H1 (cell line): ENCODE data around the gene ANKRD11. TPM values are rescaled to one million over a fixed set of nuclear protein-coding genes. Genes with fewer than 3 reads are reported as not detected.

ENCODE experiments used
- CBX5 ChIP-seq: fragments of 300-800, 300-1000 bp; sonication (generic); IDR thresholded peaks from 2 replicates; pipeline ENCODE4 v1.7.1; 2016; ENCODE audit warnings: antibody characterized with exemption, low read length, low read depth
- CEBPB ChIP-seq: IDR thresholded peaks from 2 replicates; pipeline ENCODE4 v1.6.1; 2012; ENCODE audit warnings: low read depth, low read length
- EP300 ChIP-seq, 2 experiments: IDR thresholded peaks; 1 replicate in 1 of 2; 2 replicates in 1 of 2; pipeline ENCODE4 v1.6.1; 2011 to 2012; ENCODE audit warnings: low read depth in 2 of 2, low read length in 2 of 2, mild to moderate bottlenecking in 2 of 2, borderline replicate concordance in 1 of 2, inconsistent platforms in 1 of 2, moderate library complexity in 1 of 2
- EZH2 ChIP-seq: fragments of 200-600 bp; sonication (generic); IDR thresholded peaks from 2 replicates; pipeline ENCODE4 v1.7.1; 2012; ENCODE audit warnings: low read depth, mild to moderate bottlenecking, moderate library complexity, low read length, inconsistent platforms; ENCODE audit not compliant: severe bottlenecking
- GTF2F1 ChIP-seq: IDR thresholded peaks from 2 replicates; pipeline ENCODE4 v1.6.1; 2012; ENCODE audit warnings: low read depth, low read length, improper control_type of control experiment, borderline replicate concordance
- PHF8 ChIP-seq: fragments of 200-600 bp; sonication (generic); conservative IDR thresholded peaks from 2 replicates; pipeline ENCODE4 v1.7.1; 2012; ENCODE audit warnings: low read depth, mild to moderate bottlenecking, inconsistent platforms, low read length, moderate library complexity
- RBBP5 ChIP-seq: IDR thresholded peaks from 2 replicates; pipeline ENCODE4 v1.7.1; 2012; ENCODE audit warnings: low read depth, mild to moderate bottlenecking, inconsistent platforms, low read length, moderate library complexity, borderline replicate concordance
- RXRA ChIP-seq: IDR thresholded peaks from 2 replicates; pipeline ENCODE4 v1.6.1; 2011; ENCODE audit warnings: low read depth, mild to moderate bottlenecking, low read length, moderate library complexity; ENCODE audit not compliant: insufficient read depth
- SP1 ChIP-seq: IDR thresholded peaks from 2 replicates; pipeline ENCODE4 v1.6.1; 2011; ENCODE audit warnings: low read depth, low read length
- TEAD4 ChIP-seq: IDR thresholded peaks from 2 replicates; pipeline ENCODE4 v1.6.1; 2012; ENCODE audit warnings: low read depth, low read length, inconsistent platforms, mixed read lengths
- polyA plus RNA-seq, 7 experiments: library from polyadenylated mRNA; depleted of rRNA in 3 of 7; stranded (reverse) in 5 of 7; unstranded in 2 of 7; fragments of >200 nt in 5 of 7; fragments of 200-250 nt in 2 of 7; gene quantifications; 1 replicate in 5 of 7; 2 replicates in 1 of 7; 4 replicates in 1 of 7; pipeline versions ENCODE4 v1.2.1 to v1.2.3, GENCODE V29; 2011 to 2013; ENCODE audit warnings: missing spikeins in 2 of 7, mixed read lengths in 2 of 7
- total RNA-seq: library from RNA; stranded (reverse); fragmentation: NEBNext Ultra II Directional; extraction: Animal tissue kit (Norgen Biotek cat#: 25700); gene quantifications from 2 replicates; pipeline ENCODE4 v1.2.1, GENCODE V29; 2021
- TF ChIP-seq, protein P1 (sequence below): IDR thresholded peaks from 2 replicates; pipeline ENCODE4 v1.6.1; 2012; ENCODE audit warnings: inconsistent platforms

The ANKRD11 gene
- total and polyA plus RNA-seq, 2 of the 8 experiments (the other 6 are each of a cell fraction or from before 2014, with no cell fraction given) = 46.5 to 142 TPM

DNA sequence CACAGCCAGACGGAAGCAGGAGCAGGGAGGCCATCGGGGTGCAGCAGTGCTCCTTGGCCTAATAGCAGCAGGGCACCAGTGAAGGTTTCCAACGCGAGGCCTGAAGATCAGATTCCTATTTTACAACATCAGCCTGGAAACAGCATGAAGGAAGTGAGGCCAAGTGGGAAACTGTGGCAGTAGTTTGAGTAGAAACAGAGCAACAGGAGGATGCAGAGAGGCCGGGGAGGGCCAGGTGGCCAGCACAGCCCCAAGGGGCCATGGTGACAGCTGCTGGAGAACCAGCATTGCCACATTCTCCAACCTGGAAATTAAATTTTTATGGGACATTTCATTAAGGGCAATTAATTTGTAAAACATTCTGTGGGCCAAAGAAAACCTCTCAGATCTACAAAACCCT lies 3.4 kb upstream of the ANKRD11 start (continued):
- TF ChIP-seq RBBP5 (no peak), CEBPB (no peak), SP1 (no peak), TEAD4 (no peak), CBX5 (no peak), RXRA (no peak), PHF8 (no peak), EZH2 (no peak), EP300 (IDR thresholded peaks at IDR 0.05; ENCODE audit: borderline replicate concordance in 1 of 2, low read depth in 2 of 2, low read length in 2 of 2) (no peak), GTF2F1 (no peak)
- TF ChIP-seq, protein P1, sequence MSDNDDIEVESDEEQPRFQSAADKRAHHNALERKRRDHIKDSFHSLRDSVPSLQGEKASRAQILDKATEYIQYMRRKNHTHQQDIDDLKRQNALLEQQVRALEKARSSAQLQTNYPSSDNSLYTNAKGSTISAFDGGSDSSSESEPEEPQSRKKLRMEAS = no peak
